IPS-20b (cell line): ENCODE measurements around the gene CD70.
"Not testable (repeated sequence)": the region's sequence is repeated elsewhere in the genome, so short reads cannot be mapped to it uniquely, and the experiment has no call there.

Experiments used
- H3K27ac ChIP-seq: one replicate; pipeline ENCODE4 v1.5.1; 2013; ENCODE audit warnings: low read length
- H3K27me3 ChIP-seq: 2 replicates; pipeline ENCODE4 v1.6.1; 2013; ENCODE audit warnings: mild to moderate bottlenecking, low read length, inconsistent platforms; ENCODE audit not compliant: insufficient read depth
- H3K36me3 ChIP-seq: 2 replicates; pipeline ENCODE4 v1.6.1; 2013; ENCODE audit warnings: low read depth, mild to moderate bottlenecking, inconsistent platforms, low read length, moderate library complexity; ENCODE audit not compliant: insufficient read depth
- H3K4me1 ChIP-seq: 2 replicates; pipeline ENCODE4 v1.6.1; 2013; ENCODE audit warnings: mild to moderate bottlenecking, control low read depth, inconsistent platforms, low read length, moderate library complexity; ENCODE audit not compliant: insufficient read depth
- H3K4me3 ChIP-seq: 2 replicates; pipeline ENCODE4 v1.5.1; 2013; ENCODE audit warnings: mild to moderate bottlenecking, low read length, inconsistent platforms
- H3K9ac ChIP-seq: 2 replicates; pipeline ENCODE4 v1.6.1; 2013; ENCODE audit warnings: low read depth, mild to moderate bottlenecking, inconsistent platforms, low read length, moderate library complexity
- H3K9me3 ChIP-seq: 2 replicates; pipeline ENCODE4 v1.6.1; 2013; ENCODE audit warnings: mild to moderate bottlenecking, low read depth, low read length, inconsistent platforms; ENCODE audit not compliant: insufficient read depth

The CD70 gene

GRCh38 chr19:6562437-6562836 lies 28.5 kb downstream of the CD70 start:
- H3K4me3 ChIP-seq, H3K9ac ChIP-seq, H3K27me3 ChIP-seq, H3K27ac ChIP-seq, H3K4me1 ChIP-seq, H3K36me3 ChIP-seq: not testable (repeated sequence)
- H3K9me3 ChIP-seq, result peaks cover 15% of the 10 kb centered on the region

GRCh38 chr19:6556480-6557195 lies 34.3 kb downstream of the CD70 start:
- Histone ChIP-seq H3K4me3 (no peak overlapping the region), H3K9ac (no peak overlapping the region), H3K4me1 (peaks cover 3% of the 10 kb centered on the region; the same call in 1 of the 2 replicates), H3K27ac (no peak overlapping the region), H3K27me3 (no peaks in the 10 kb centered on the region), H3K36me3 (no peaks in the 10 kb centered on the region), H3K9me3 (no peaks in the 10 kb centered on the region)

- no peak overlapping the region for H3K9ac ChIP-seq
- H3K27ac ChIP-seq, result no peak overlapping the region
- H3K36me3 ChIP-seq, result no peaks in the 10 kb centered on the region
- H3K27me3 ChIP-seq, result no peaks in the 10 kb centered on the region; the same call in 1 of the 2 replicates
- H3K4me1 ChIP-seq, result peaks cover 3% of the 10 kb centered on the region; the same call in 1 of the 2 replicates
- H3K9me3 ChIP-seq, result no peaks in the 10 kb centered on the region
- H3K4me3 ChIP-seq, result no peak overlapping the region
These were observed 34.9 kb downstream of the CD70 start for GRCh38 chr19:6556043-6556449.

- Histone ChIP-seq H3K4me3 (peak overlapping the region; percentile 53; the same call in 1 of the 2 replicates), H3K27ac (no peak overlapping the region), H3K27me3 (no peaks in the 10 kb centered on the region; the same call in 1 of the 2 replicates), H3K36me3 (no peaks in the 10 kb centered on the region), H3K9ac (peak overlapping the region; percentile 63; the same call in 1 of the 2 replicates), H3K4me1 (peaks cover 3% of the 10 kb centered on the region; the same call in 1 of the 2 replicates), H3K9me3 (no peaks in the 10 kb centered on the region)
These were observed 39.1 kb downstream of the CD70 start for GRCh38 chr19:6551607-6552450.

- H3K9me3 ChIP-seq, result no peaks in the 10 kb centered on the region
- no peaks in the 10 kb centered on the region for H3K36me3 ChIP-seq
- H3K4me1 ChIP-seq, result peaks cover 3% of the 10 kb centered on the region; the same call in 1 of the 2 replicates
- H3K27ac ChIP-seq, result no peak overlapping the region
- peak overlapping the region; percentile 63; the same call in 1 of the 2 replicates for H3K9ac ChIP-seq
- no peaks in the 10 kb centered on the region; the same call in 1 of the 2 replicates for H3K27me3 ChIP-seq
- no peak overlapping the region for H3K4me3 ChIP-seq
These were observed 39.9 kb downstream of the CD70 start for GRCh38 chr19:6551091-6551490.

GRCh38 chr19:6550679-6551078 lies 40.3 kb downstream of the CD70 start:
- H3K9me3 ChIP-seq, H3K4me1 ChIP-seq, H3K36me3 ChIP-seq, H3K27ac ChIP-seq, H3K9ac ChIP-seq, H3K4me3 ChIP-seq, H3K27me3 ChIP-seq: not testable (repeated sequence)

GRCh38 chr19:6543866-6544347 lies 47.0 kb downstream of the CD70 start:
- Histone ChIP-seq H3K9ac (no peak overlapping the region), H3K36me3 (no peaks in the 10 kb centered on the region), H3K27ac (no peak overlapping the region), H3K9me3 (no peaks in the 10 kb centered on the region), H3K4me3 (no peak overlapping the region), H3K27me3 (no peaks in the 10 kb centered on the region; the same call in 1 of the 2 replicates), H3K4me1 (no peaks in the 10 kb centered on the region)

- Histone ChIP-seq H3K4me3 (no peak overlapping the region), H3K27me3 (no peaks in the 10 kb centered on the region; the same call in 1 of the 2 replicates), H3K9me3 (no peaks in the 10 kb centered on the region), H3K4me1 (no peaks in the 10 kb centered on the region), H3K36me3 (no peaks in the 10 kb centered on the region), H3K27ac (no peak overlapping the region), H3K9ac (no peak overlapping the region)
These were observed 49.8 kb downstream of the CD70 start for GRCh38 chr19:6540918-6541689.

GRCh38 chr19:6539514-6539913 lies 51.4 kb downstream of the CD70 start:
- no peak overlapping the region for H3K4me3 ChIP-seq
- peaks cover 15% of the 10 kb centered on the region for H3K27me3 ChIP-seq
- H3K36me3 ChIP-seq, result no peaks in the 10 kb centered on the region
- H3K9me3 ChIP-seq, result no peaks in the 10 kb centered on the region
- H3K9ac ChIP-seq, result no peak overlapping the region
- H3K27ac ChIP-seq, result no peak overlapping the region
- H3K4me1 ChIP-seq, result no peaks in the 10 kb centered on the region
